GM21528 (cell line): Measurements from ENCODE around the gene ZNF266.

ENCODE experiments used
- ATAC-seq: cut with Tn5 transposase; IDR thresholded peaks from one replicate; pipeline ENCODE4 v1.9.1; 2021; ENCODE audit warnings: mild to moderate bottlenecking, moderate library complexity; ENCODE audit not compliant: unreplicated experiment, low FRiP score

ZNF266 gene

DNA sequence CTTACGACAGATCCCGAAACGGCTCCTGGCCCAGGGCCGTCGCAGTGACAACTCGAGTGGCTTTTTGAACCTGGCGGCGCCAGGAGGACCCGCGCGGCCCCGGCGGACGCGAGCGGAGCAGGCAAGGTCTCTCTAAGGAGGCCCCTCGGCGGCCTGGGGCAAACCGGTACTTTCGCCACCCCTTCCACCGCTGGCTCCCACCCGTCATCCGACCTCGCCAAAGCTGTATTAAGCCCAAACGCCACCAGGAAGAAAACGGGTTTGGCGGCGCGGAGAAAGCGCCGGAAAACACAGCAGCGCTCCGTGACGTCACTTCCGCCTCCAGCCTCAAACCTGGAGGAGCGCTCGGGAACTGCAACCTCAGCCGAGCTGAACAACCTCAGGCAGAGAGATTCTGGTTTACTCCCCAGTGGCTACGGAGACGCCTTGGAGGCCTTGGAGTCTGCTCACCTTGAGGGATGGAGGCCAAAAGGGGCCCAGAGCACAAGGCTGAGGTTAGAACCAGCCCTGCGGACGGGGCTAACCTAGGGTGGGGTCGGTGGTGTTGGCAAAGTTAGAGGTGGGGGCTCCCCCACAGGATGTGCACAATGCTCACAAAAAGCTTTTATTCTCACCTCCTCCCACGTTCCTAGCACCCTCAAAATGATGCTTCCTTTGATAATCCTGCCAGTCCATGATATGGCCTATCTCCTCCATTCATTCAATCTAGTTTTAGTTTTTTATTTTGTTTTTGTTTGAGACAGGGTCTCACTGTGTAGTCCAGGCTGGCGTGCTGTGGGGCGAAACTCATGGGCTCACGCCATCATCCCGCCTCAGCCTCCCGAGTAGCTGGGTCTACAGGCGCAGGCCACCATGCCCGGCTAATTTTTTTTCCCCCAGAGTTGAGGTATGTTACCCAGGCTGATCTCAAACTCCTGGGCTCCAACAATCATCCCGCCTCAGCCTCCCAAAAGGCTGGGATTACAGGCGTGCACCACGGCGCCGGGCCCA lies at the start of gene ZNF266:
Gene ZNF266, minus strand, starts transcription at position 295 of the 990 bp plus-strand sequence. CDS start 15,484 bp downstream, outside the sequence.
- peak; percentile 81 for ATAC-seq

- ATAC-seq: no peak
Observed at GRCh38 chr19:9485140-9485539, 49.8 kb upstream of the ZNF266 start.

- ATAC-seq: no peak
Observed at GRCh38 chr19:9474975-9475374, 39.6 kb upstream of the ZNF266 start.

GRCh38 chr19:9467161-9467560 lies 31.8 kb upstream of the ZNF266 start:
- ATAC-seq: no peak

- ATAC-seq: no peak
Observed at GRCh38 chr19:9461938-9462337, 26.6 kb upstream of the ZNF266 start.

GRCh38 chr19:9456018-9456689 lies 20.8 kb upstream of the ZNF266 start:
- no peak for ATAC-seq

GRCh38 chr19:9453953-9454352 lies 18.6 kb upstream of the ZNF266 start:
- ATAC-seq: no peak

DNA sequence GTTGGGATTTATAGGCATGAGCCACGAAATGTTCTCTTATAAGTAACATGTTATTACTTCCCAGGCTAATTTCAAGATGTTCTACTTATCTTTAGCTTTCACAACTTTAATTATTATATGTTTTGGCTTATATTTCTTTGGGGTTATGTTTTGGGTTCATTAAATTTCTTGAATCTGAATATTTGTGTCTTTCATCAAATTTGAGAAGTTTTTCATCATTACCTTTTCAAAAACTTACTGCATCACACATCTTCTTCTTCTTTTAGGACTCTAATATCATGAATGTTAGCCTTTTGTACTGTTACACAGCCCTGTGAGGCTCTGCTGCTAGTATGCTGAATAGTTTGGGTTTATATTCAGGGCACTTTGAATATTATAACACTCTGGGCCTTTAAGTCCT lies 9.7 kb upstream of the ZNF266 start:
- ATAC-seq: no peak

DNA sequence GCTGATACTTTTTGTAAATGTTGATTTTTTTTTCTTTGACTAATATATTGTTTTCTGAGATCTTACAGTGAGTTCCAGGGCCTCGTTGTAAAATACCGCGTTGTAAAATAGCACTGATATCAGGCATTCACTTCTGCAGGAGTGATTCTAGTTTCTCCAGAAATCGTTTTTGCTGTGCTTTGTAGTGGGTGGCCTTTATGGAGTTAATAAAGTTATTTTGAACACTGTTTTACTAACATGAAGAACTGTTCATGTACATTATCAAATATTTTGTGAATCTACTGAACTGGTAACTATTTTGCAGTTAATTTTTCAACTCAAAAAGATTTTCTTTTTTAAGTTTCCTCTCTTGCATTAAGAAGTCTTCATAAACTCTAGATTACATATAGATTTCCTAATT lies 985 bp upstream of the ZNF266 start:
- no peak for ATAC-seq

DNA sequence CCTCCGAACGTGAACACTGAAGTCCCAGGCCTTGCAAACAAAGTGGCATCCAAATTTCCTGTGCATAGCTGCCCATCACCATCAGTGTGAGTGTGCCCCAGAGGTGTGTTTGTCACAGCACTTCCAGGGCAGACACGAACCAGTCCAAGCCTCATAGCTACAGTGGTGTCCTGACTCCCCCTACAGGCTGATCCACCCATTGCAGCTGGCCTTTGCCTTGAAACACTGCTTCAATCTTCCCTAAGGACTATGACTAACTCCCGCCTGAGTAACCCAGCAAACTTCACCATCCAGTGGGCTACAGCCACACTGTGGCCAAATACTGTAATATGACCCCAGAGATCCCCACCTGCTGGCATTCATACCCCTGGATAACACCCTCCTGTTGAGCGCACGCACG lies 3.9 kb downstream of the ZNF266 start:
- ATAC-seq: no peak

DNA sequence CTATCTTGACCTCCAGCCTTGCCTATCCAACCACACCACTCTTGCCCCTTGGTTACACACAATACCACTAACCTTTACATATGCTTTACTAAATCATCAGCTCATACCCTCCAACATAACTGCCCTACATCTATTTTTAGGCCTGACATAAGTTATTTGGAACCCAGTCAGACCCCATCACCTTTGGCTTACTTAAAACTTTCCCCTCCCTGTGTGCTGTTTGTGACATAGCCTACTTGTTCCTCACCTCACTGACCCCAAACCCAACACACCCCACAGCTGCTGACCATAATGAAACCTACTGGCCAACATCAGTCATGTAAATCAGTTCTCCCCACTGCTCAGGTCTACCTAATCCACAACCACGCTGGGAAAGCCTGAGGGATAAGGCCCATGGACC lies 4.9 kb downstream of the ZNF266 start:
- no peak for ATAC-seq

DNA sequence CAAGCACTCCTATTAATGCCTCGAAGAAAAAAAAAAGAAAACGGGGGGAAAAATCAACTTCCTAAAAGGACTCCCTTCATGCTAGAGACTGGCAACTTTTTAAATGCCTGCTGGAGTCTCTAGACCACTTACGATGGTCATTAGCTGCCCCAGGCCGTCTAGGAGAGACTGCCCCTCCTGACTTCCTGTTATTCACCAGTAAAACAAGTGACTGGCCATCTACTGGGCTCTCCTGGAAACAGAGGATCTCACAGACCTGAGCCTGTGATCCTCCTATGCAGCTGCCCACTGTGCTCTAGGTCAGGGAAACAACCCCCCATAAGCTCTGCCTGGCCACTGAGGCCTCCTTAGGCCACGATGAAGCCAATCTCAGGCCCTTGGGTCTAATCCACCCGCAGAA lies 7.4 kb downstream of the ZNF266 start:
- ATAC-seq: no peak

DNA sequence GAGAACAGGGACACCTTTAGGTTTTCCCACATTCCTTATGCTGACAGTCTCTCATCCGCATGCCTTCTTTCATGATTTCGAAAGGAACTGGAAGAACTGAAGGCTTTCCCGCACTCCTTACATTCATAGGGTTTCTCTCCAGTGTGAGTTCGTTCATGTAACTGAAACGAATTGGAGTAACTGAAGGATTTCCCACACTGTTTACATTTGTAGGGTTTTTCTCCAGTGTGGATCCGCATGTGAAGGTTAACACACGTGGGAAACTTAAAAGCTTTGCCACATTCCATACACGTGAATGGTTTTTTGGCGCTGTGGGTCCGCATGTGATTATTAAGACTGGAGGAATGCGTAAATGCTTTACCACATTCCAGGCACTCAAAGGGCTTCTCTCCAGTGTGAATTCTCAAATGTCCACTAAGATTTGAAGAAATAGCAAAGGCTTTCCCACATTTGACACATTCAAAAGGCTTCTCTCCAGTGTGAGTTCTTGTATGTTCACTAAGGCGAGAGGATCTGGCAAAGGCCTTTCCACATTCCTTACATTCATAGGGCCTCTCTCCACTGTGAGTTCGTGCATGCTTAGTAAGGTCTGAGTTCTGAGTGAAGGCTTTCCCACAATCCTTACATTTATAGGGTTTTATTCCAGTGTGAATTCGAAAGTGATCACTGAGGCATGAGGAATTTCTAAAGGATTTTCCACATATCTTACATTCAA lies 22.0 kb downstream of the ZNF266 start:
- no peak for ATAC-seq

DNA sequence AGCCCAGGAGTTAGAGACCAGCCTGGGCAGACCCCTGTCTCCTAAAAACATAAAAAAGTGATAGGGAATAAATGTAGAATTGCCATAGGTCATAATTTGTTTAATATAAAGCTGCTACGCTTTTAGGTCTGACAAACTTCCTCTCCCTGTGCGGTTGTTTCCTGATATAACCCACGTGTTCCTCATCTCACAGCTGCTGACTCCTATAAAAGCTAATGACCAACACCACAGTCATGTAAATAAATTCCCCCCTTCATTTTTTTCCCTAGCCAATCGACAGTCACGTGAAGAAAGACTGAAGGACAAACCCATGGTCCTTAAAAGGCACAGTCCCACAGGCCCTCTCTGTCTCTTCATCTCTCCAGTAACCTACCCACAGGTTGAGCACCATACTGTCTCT lies 27.5 kb downstream of the ZNF266 start:
- no peak for ATAC-seq

GRCh38 chr19:9406798-9407352 lies 28.5 kb downstream of the ZNF266 start:
- no peak for ATAC-seq

DNA sequence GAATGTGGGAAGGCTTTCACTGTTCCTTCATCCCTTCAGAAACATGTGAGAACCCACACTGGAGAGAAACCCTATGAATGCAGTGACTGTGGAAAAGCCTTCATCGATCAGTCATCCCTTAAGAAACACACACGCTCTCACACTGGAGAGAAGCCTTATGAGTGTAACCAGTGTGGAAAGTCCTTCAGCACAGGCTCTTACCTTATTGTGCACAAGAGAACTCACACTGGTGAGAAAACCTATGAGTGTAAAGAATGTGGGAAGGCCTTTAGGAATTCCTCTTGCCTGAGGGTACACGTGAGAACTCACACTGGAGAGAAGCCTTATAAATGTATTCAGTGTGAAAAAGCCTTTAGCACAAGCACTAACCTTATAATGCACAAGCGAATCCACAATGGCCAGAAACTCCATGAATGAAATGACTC lies 54.0 kb downstream of the ZNF266 start:
- no peak for ATAC-seq

DNA sequence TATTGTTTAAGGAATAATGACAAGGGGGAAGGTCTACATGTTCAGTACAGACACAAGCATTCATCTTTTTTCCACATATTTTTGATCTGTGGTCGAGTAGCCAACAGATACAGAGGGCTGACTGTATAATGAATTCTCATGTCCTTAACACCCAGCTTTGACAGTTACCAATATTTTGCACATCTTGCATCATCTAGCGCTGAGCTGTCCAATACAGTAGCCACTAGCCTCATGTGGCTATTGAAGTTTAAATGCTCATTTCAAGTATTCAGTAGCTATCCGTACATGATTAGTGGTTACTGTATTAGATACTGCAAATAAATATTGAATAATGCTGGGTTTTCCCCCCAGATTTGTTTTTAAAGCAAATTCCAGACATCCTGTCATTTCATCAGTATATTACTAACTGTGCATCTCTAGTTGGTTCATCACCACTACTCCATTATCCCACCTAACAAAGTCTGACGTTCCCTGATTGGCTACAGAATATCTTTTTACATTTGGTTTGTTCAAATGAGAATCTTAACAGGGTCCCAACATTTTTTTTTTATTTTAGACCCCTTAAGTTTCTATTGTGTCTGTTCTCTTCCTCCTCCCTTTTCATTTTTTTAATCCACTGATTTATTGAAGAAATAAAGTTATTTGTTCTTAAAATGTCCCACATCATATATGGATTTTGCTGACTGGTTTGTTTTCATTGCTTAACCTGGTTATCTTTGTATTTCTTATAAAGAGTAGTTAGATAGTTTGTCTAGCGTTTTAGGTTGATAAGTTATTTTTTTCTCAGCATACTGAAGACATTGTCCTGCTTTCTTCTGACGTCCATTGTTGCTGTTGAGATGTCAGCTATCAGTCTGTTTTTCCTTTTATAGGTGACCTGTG lies 64.4 kb downstream of the ZNF266 start:
- ATAC-seq: no peak

DNA sequence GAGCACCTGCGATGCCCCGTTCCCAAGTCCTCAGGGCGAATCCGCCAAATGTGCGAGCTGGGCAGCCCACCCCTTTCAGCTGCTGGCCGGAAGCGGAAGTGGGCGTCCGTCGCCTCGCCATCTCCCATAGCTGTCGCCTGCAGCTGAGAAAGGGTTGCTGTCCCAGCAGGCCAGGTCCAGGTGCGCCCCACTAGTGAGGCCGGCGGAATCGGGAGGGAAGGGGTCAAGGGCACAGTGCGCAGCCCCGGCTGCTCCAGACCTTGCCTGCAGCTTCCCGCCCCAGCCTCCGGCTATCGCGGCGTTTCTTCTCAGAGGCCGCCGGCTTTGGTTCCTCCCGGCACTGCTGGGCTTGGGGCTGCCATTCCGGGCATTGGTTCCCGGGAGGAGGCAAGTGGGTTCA lies 72.5 kb downstream of the ZNF266 start, which contains the start of gene ZNF177:
Gene ZNF177, plus strand, starts transcription at position 109 of the 400 bp plus-strand sequence. CDS start 15,299 bp downstream, outside the sequence.
- ATAC-seq: no peak
